ENCODE data around the gene NUP210. TPM values are rescaled to one million over a fixed set of nuclear protein-coding genes. Genes with fewer than 3 reads are reported as not detected.

NUP210 gene
- total and polyA plus RNA-seq, 2 donors (not counting 3 experiments of a cell fraction or from before 2014, with no cell fraction given) = 0.14 to 0.84 TPM

DNA sequence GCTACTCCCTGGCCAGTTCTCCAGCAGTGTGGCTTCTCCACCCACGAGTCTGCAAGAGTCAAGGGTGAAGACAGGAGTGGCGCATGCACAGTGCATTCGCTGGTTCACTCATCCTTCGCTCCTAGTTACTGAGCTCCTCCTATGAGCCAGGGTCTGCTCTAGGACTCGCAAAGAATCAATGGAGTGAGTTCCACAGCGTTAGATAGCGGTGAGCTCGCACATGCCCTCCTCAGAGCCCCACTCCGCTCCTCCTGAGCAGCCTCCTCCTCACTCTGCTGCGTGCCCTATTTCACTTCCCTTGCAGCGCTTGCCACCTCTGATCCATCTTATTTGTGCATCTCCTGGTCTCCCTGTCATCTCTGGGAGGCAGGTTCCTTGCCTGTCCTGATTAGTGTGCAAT is 63.0 kb downstream of the NUP210 start:
- H3K4me1 ChIP-seq (ENCODE audit: control insufficient read depth, extremely low read depth, insufficient read depth, low read length) = no peaks in the 10 kb centered on the region
- H3K9ac ChIP-seq (replicated peaks; ENCODE audit: extremely low read depth, insufficient read depth, low read length) = no peak overlapping the region
- H3K9me3 ChIP-seq (replicated peaks; ENCODE audit: control insufficient read depth, insufficient read depth, low read length) = no peaks in the 10 kb centered on the region
- H3K27ac ChIP-seq (ENCODE audit: insufficient read depth, low read depth, low read length) = no peak overlapping the region
- no TSS peak for BruUV-seq (replicated peaks)
- DNase-seq (ENCODE audit: low read depth, low spot score) (no peak), FAIRE-seq (no peak)
- H4K20me1 ChIP-seq (replicated peaks; ENCODE audit: control insufficient read depth, extremely low read depth, insufficient read depth, low read length) = no peaks in the 10 kb centered on the region
- POLR2A ChIA-PET = no interaction called here
- H3K4me3 ChIP-seq (replicated peaks in 1 of 3; ENCODE audit: insufficient read depth in 1 of 3, low read depth in 1 of 3, low read length in 3 of 3) = no peak overlapping the region
- TF ChIP-seq, protein P1, sequence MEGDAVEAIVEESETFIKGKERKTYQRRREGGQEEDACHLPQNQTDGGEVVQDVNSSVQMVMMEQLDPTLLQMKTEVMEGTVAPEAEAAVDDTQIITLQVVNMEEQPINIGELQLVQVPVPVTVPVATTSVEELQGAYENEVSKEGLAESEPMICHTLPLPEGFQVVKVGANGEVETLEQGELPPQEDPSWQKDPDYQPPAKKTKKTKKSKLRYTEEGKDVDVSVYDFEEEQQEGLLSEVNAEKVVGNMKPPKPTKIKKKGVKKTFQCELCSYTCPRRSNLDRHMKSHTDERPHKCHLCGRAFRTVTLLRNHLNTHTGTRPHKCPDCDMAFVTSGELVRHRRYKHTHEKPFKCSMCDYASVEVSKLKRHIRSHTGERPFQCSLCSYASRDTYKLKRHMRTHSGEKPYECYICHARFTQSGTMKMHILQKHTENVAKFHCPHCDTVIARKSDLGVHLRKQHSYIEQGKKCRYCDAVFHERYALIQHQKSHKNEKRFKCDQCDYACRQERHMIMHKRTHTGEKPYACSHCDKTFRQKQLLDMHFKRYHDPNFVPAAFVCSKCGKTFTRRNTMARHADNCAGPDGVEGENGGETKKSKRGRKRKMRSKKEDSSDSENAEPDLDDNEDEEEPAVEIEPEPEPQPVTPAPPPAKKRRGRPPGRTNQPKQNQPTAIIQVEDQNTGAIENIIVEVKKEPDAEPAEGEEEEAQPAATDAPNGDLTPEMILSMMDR (IDR thresholded peaks at IDR 0.05; ENCODE audit: extremely low read depth in 1 of 2, insufficient read depth in 1 of 2, low read depth in 1 of 2, low read length in 2 of 2) = no peak
- no peaks in the 10 kb centered on the region for H3K36me3 ChIP-seq (ENCODE audit: control insufficient read depth in 2 of 2, extremely low read depth in 1 of 2, insufficient read depth in 2 of 2, low read length in 2 of 2)
- H3K27me3 ChIP-seq (ENCODE audit: control insufficient read depth in 2 of 2, insufficient read depth in 2 of 2, low read length in 2 of 2) = no peaks in the 10 kb centered on the region
- H2AFZ ChIP-seq (ENCODE audit: low read depth, low read length) = no peak overlapping the region
- dilution Hi-C loops (cut with MboI; ENCODE audit: extremely low pct_ligation_motif_present, low sequenced_read_pairs) (no loop called here), intact Hi-C loops (cut with micrococcal nuclease) (no loop called here)
- H3K4me2 ChIP-seq (ENCODE audit: insufficient read depth, low read length) = no peak overlapping the region
- H3K79me2 ChIP-seq (ENCODE audit: control insufficient read depth, insufficient read depth, low read length) = no peaks in the 10 kb centered on the region
- CTCF ChIA-PET = no interaction called here
- H3K9me1 ChIP-seq (replicated peaks; ENCODE audit: control insufficient read depth, extremely low read depth, insufficient read depth, low read length) = no peaks in the 10 kb centered on the region

DNA sequence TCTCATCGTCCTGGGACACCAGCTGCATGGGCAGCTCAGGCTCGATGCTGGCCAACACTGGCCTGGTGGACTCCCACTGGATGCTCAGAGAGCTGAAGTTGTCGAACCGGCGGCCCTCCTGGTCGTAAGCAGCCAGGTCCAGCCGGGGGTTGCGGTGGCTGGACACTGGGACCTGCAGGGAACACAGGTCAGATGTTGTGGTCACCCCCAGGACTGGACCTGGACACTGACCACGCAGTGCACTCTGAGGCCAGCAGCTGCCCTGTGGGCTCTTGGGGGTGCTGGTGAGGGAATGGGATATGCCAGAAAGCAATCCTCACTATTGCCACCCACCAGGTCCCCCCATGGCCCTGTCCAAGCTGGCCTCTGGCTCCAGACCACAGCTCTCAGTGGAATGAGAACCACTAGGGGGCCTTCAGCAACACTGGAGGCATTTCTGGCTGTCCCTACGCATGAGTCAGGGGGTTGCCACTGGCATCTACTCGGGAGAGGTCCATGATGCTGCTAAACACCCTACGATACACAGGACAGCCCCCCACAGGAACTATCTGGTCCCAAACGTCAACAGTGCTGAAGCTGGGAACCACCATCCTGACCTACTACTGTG is 66.1 kb downstream of the NUP210 start:
- no peaks in the 10 kb centered on the region for H3K4me1 ChIP-seq (ENCODE audit: control insufficient read depth, extremely low read depth, insufficient read depth, low read length)
- no peak overlapping the region for H3K27ac ChIP-seq (ENCODE audit: insufficient read depth, low read depth, low read length)
- H3K9me1 ChIP-seq (replicated peaks; ENCODE audit: control insufficient read depth, extremely low read depth, insufficient read depth, low read length) = no peaks in the 10 kb centered on the region
- no peak overlapping the region for H3K4me3 ChIP-seq (replicated peaks in 1 of 3; ENCODE audit: insufficient read depth in 1 of 3, low read depth in 1 of 3, low read length in 3 of 3)
- H3K9me3 ChIP-seq (replicated peaks; ENCODE audit: control insufficient read depth, insufficient read depth, low read length) = no peaks in the 10 kb centered on the region
- no TSS peak for BruUV-seq (replicated peaks)
- DNase-seq (ENCODE audit: low read depth, low spot score) = no peak
- dilution Hi-C loops (cut with MboI; ENCODE audit: extremely low pct_ligation_motif_present, low sequenced_read_pairs) = no loop called here
- H3K4me2 ChIP-seq (ENCODE audit: insufficient read depth, low read length) = no peak overlapping the region
- H3K36me3 ChIP-seq (ENCODE audit: control insufficient read depth in 2 of 2, extremely low read depth in 1 of 2, insufficient read depth in 2 of 2, low read length in 2 of 2) = no peaks in the 10 kb centered on the region
- intact Hi-C loops (cut with micrococcal nuclease) = no loop called here
- no peak overlapping the region for H3K9ac ChIP-seq (replicated peaks; ENCODE audit: extremely low read depth, insufficient read depth, low read length)
- FAIRE-seq = no peak
- H3K79me2 ChIP-seq (ENCODE audit: control insufficient read depth, insufficient read depth, low read length) = no peaks in the 10 kb centered on the region
- TF ChIP-seq, protein P1 (IDR thresholded peaks at IDR 0.05; ENCODE audit: extremely low read depth in 1 of 2, insufficient read depth in 1 of 2, low read depth in 1 of 2, low read length in 2 of 2) = peak in 1 of 2 donors; percentile 6
- no peak for TF ChIP-seq JUN (IDR thresholded peaks at IDR 0.05; ENCODE audit: borderline replicate concordance, insufficient read depth, insufficient read length, low read depth)
- CTCF ChIA-PET = interaction anchor here (0.9 to 1.6 kb wide), 2 partner anchors 8 to 9 kb away, joined by 4 read pairs; no protein-coding TSS in a partner anchor
- H4K20me1 ChIP-seq (replicated peaks; ENCODE audit: control insufficient read depth, extremely low read depth, insufficient read depth, low read length) = no peaks in the 10 kb centered on the region
- no peaks in the 10 kb centered on the region for H3K27me3 ChIP-seq (ENCODE audit: control insufficient read depth in 2 of 2, insufficient read depth in 2 of 2, low read length in 2 of 2)
- POLR2A ChIA-PET = no interaction called here
- H2AFZ ChIP-seq (ENCODE audit: low read depth, low read length) = no peak overlapping the region

Measured in endothelial cell of umbilical vein (primary cell).